Activated CD8-positive, alpha-beta memory T cell treated with anti-CD3 and anti-CD28 coated beads for 1 hour (primary cell): ENCODE results near the gene ABLIM3.
"Not testable (repeated sequence)": the region's sequence is repeated elsewhere in the genome, so short reads cannot be mapped to it uniquely, and the experiment has no call there.

Experiments
- DNase-seq, 2 donors: peaks; one replicate each; pipeline ENCODE4 v3.0.0-alpha.2; 2020; ENCODE audit warnings: low read depth in 1 of 2; ENCODE audit errors: extremely low read depth in 1 of 2

The ABLIM3 gene

DNA sequence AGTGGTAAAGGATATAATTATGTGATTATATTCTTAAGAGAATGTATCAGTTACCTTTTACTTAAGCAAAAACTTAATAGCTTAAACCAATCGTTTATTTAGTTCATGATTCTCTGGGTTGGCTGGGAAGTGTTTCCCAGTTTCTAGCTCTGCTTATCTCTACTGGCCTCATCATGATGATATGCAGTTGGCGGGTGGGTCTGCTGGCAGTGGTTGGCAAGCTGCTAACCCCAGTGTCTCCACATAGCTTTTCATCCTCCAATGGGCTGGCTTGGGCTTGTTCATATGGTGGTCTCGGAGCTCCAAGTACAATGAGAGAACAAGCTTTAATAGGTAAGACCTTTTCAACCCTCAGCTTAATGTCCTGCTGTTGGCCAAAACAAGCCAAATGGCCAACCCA, 43.8 kb downstream of the ABLIM3 start:
- DNase-seq: no peak

DNA sequence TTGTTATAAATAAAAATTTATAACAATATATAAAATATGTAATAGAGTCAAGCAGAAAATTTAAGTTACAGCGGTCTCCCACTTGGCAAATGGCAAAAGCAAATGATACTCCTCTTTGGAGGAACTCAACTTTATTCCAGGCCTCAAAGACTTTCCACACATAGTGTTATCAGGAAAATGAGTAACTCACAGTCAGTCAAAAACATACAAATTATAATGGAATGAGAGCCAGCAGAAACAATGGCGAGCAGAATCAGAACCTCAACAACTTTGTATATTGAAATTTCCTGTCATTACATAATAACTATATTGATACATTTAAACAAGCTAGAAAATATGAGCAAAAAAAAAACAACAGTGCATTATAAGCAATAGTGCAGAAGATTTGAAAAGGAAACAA, 45.2 kb downstream of the ABLIM3 start:
- DNase-seq: no peak

DNA sequence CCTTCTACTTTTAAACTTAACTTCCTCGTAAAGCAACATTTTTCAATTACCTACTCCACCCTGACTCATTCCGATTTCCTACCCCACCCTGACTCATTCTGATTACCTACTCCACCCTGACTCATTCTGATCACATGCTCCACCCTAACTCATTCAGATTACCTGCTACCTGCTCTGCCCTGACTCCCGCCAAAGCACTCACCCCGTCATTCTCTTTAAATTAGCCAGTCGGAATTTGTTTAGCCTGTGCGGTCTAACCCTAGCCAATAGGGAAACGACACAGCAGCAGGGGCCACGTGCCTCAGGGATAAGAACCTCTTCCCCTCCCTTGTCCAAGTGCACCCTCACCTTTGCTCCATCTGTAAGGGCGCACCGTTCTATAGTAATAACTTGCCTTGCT, 46.3 kb downstream of the ABLIM3 start:
- DNase-seq: not testable (repeated sequence)

DNA sequence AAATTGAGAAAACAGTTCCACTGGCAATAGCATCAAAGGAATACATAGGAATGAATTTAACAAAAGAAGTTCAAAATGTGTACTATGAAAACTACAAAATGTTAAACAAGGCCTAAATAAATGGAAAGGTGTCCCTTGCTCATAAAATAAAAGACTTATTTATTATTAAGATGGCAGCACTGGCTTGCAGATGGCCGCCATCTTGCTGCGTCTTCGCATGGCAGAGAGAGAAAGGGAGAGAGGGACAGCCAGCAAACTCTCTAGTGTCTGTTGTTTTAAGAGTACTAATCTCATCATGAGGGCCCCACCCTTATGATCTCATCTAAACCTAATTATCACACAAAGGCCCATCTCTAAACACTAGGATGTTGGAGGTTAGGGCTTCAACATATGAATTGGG, 47.1 kb downstream of the ABLIM3 start:
- DNase-seq: no peak

DNA sequence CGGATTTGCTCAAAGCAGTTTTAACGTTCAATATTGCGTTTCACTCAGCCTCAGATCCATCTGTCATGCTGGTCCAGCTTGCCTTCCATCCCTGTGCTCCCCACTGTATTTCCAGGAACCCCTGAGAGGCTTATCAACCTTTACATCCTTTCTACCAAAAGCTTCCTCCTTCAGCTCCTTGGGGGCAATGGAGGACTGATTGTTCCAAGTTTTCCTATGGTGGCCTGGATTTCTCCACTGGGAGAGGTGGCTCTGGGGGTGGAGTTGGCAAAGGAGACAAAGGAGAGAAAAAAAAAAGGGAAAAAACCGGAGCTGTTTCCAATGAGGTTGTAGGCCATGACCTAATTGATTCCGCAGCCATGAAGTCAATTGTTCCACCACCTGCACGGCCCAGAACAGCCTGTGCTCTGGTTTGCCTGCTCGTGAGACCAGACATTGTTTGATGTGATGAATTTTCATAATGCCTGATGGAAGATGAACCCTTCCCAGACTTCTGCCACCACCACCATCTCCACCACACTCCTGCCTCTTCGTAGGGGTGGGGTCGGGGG, 54.1 kb downstream of the ABLIM3 start:
- DNase-seq: no peak

DNA sequence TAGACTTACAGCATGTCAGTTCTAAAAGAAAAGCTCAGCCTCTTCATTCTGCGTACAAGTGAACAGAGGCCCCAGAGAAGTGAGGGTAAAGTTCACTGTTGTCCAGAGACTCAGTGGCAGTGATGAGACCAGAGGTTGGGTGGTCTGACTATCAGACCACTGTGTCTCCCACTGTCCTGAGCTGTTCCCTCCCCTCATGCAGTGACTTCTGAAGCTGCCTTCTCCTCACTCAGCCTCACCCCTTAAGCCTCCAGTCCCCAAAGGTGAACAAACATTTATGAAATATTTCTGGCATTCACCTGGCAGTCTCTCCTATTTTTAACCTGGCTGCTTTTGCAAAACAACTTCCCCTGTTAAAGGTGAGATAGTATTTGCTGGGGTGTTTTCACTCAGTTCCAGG, 54.7 kb downstream of the ABLIM3 start:
- no peak for DNase-seq

DNA sequence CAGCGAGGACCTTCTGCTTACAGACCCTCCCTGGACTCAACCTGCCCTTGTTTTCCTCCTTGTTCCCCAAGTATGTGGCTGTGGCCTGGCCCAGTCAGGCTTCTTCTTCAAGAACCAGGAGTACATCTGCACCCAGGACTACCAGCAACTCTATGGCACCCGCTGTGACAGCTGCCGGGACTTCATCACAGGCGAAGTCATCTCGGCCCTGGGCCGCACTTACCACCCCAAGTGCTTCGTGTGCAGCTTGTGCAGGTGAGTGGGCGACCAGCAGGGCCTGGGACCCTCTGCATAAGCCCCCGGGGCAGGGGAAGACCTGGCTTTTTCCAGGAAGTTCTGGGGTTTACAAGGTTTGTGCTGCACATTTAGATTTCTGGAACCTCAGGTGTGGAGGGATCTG, 56.9 kb downstream of the ABLIM3 start:
- no peak for DNase-seq

DNA sequence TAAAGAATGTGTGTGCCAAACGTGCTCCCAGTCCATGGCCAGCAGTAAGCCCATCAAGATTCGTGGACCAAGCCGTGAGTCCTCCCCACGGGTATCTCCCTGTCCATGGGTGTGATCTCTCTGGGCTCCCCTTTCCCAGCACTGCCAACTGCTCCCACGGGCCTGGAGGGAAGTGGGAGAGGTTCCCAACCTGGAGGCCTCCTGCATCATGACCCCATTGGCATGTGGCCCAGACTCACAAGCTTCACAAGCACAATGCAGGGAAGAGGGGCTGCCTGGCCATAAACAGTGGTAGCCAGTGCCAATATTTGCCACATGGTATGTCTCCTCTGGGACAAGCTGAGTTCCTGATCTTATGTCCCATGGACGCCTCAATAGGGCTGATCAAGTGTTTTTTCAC, 59.1 kb downstream of the ABLIM3 start:
- DNase-seq: no peak

DNA sequence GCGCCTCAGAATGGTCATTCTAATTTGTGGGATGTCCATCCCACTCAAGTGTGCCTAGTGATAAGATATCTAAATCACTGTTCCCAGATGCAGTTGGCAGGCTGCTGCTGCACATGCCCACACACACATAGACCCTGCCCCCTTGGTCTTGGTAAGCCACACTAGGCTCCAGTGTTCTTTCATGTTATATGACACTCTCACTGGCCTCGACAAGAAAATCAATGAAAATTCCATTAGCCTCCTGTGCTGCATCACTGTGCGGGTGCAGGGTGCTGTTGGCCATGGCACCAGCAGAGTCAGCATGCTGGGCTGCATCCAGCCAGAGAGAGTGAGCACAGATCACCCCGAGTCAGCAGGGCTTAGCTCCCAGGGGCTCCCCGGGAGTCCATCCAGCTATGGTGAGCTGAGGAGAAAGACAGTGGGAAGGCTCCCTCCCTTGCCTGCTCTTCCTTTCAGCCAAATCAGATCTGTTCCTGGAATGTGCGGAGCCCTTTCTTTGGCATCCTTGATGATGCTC, 59.9 kb downstream of the ABLIM3 start:
- DNase-seq: no peak

DNA sequence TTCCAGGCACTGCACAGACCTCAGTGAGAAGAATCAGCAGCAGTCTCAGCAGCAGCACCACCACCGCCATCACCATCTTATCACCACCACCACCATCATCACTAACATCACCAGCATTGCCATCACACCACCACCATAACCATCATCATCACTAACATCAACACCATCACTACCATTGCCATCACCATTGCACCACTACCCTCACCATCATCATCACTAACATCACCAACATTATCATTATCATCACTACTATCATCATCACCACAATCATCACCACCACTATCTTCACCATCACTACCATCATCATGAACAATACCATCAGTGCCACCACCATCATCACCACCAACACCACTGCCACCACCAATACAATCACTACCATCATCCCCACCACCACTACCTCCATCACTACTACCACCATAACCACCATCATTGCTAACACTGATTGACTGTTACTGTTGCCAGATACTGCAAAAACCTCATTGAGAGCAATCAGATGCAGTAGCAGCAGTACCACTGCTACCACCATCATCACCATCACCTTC, 61.7 kb downstream of the ABLIM3 start:
- no peak for DNase-seq

DNA sequence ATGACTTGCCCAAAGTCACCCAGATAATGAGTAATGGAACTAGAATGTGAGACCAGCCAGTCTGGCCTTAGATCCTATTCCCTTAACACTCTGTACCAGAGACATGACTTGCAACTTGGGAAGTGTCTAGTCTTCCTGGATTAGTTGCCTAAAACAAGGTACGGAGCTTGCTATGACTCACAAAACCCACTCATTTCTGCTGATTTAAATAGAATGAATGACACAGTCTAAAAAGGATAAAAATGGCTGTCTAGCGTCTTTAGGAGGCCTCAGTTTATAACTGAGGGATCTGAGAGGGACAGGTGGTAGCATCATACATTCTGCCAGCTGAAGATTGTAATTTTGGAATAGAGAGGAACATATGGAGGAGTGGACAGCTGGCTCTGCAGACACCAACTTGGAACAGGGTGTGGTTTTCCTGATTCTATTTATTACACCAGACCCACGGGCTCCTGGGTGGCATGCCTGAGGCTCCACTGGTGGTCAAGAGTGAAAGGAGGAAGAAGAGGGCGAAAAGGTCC, 62.7 kb downstream of the ABLIM3 start:
- no peak for DNase-seq

DNA sequence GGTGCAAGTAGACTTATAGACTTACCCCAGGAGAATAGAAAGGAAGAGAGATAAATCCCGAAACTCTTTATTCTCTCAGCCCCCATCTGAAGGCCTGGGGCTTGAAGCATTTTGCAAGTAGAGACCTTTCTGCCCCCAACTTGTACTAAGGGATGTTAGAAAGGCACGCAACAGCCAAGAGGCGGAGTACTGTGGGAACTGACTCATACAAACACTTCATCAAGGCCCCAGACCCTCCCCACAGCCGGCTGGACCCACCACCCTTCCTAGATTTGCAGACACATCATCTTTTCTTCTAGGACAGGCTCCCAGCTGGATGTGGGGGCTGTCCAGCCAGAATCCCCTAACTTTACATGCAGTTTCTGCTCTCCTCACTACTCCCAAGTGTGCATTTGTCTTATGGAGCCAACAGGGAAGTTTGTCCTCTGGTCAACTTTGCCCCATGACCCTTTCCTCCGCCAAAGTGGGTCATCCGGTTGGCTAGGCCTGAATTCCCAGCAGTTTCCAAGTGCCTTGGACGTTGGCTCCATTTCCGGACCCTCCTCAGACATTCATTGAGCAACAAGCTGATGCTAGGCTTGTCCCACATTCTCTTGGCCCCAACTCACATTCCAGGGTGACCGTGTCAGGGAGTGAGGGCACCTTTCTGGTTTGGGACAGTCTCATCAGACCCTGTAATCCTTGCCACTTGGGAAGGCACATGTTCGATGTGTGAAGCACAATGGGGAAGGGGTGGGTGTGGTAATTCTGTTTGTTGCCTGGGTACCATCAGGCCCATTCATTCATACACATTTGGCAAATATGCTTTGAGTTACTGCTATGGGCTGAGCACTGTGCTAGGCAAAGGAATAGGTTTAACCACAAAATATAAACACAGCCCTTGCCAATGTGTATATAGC, 64.6 kb downstream of the ABLIM3 start:
- no peak for DNase-seq

DNA sequence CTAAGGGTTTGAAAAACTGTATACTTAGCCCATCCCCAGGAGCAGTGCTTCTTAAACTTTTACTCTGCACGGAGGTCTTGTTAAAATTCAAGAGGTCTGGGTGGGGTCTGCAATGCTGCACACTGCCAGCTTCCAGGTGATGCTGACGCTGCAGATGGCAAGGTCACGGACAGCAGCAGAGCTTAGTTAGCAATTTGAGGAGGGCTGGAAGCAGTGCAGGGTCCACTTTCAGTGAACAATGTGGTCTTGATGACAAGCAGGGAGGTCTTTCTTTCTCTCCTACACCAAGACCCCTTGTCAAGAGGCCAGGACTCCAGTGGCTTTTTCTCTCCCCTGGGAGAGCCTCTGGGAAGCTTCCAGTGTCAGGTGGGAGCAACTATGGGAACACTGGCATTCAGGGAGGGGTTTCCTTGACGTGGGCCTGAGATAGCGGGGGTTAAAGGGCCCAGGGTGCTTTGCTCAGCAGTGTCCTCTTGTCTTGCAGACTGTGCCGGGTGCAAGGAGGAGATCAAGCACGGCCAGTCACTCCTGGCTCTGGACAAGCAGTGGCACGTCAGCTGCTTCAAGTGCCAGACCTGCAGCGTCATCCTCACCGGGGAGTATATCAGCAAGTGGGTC, 65.3 kb downstream of the ABLIM3 start:
- no peak for DNase-seq

DNA sequence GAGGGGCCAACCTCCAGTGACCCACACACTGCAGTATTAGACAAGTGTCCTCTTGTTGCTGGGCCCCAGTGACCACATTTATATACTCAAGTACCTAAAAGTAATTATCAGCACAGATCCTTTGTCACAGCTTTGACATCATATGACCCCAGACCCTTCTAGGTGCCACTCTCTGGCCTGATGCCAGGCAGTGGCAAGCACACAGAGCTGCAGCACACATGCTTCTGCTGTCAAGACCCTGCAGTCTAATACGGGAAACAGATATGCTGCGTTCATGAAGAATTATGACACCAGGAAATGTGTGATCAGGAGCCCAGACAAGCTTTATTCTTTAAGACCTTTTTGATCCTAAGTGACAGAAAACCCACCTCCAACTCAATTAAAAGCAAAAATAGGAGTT, 66.5 kb downstream of the ABLIM3 start:
- DNase-seq: no peak

DNA sequence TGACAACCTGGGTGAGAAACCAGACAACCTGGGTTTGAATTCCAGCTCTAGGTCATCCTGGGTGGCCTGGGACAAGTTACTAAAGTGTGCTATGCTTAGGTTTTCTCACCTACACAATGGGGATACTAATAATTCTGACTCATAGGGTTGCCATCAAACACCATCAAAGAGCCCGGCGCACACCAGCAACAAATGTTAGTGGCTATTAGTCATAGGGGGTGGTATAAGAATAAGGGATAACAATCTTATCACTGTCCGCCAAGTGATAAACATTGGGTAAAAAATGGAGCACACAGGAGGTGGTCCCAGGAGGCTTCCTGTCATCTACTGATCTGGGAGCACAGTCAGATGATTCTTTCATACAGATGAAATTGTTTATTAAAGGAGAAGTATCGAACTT, 68.9 kb downstream of the ABLIM3 start:
- DNase-seq: no peak

DNA sequence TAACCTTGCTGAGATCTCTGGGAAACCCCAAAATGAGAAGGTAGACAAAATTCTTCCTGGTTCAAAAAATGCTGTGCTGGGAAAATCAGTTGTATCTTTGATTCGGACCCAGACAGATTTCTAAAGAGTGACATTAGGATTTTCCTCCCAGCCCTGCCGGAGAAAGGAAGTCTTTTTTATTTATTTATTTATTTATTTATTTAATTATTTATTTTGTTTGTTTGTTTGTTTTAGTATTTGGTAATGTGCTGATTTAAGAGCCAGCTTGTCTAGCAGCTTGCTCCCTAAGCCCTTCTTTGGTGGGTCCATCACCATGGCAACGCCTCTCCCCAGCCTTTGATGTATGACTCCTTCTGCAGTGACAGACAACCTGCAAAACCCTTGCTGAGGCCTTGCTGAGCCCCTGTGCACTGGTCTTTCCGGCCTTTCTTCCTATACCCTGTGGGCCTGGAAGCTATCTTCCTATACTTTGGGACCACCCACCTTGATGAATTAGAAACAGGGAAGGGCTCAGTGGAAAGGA, 69.7 kb downstream of the ABLIM3 start:
- peak in 1 of 2 donors; percentile 18 for DNase-seq

DNA sequence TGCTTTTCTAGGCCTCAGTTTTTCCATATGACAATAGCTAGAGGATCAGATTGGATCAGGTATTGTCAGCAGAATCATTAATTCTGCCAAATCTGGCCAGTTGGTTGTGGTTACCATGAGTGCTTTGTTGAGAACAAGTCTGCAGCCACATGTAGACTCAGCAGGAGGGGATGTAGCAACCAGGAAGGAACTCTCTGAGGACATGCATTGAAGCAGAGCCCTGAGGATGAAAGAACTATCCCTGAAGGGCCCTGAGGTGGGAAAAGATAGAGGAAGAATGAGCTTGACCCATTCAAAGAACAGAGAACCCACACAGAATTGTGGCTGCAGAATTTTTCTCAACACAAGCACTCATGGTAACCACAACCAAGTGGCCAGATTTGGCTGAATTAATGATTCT, 70.3 kb downstream of the ABLIM3 start:
- DNase-seq: no peak

DNA sequence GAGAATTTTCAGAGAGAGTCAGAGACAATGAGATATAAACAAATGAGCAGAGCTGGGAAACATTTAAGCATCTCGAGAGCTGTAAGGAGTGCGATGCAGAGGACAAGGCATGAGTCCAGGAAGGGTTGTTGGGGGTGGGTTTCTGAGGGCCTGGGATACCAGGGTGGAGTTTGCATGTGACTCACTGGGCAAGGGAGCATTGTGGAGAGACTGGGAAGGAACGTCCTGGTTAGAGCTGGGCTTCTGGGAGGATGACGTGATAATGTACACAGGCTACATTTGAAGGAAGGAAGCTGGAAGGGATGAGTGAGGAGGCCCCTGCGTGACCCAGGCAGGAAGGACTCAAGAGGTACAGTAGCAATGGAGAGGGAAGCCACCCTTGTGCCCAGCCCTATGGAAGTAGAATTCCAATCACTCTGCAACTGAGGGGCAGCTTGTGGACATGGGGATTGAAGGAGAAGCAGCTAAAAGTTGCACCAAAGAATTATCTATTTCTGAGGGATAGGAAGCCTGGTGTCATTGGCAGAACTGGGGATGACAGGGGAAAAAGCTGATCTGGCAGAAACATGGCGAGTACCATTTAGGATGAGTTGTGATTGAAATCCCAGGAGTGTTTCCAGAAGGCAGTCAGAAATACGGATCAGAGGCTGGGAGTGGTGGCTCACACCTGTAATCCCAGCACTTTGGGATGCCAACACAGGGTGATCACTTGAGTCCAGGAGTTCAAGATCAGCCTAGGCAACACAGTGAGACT, 71.1 kb downstream of the ABLIM3 start:
- DNase-seq: no peak

DNA sequence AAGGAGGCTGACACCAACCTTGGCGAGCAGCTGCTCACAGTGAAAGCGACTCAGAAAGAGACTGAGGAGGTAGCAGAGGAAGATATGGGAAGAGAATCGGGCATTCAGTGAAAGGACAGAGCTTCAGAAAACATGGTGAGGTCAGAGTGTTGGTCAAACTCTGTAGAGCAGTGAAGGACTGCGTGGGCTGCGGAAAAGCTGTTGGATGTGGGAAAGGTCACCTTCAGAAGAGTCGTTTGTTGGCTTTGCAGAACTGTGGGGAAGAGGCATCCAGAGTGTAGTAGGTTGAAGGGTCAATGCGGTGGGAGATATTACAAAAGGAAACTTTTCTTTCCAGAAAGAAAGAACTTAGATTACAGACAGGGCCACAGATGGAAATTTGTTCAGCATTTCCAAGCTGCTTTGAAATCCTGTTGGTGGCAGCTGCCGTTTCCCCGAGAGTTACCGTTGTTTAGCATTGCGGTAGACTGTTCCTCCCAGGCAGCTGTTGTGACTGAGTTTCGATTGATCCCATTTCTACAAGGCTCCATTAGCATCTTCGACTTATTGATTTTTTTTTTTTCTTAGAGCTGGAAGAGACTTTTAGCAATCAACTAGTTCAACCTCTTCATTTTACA, 72.1 kb downstream of the ABLIM3 start:
- no peak for DNase-seq

DNA sequence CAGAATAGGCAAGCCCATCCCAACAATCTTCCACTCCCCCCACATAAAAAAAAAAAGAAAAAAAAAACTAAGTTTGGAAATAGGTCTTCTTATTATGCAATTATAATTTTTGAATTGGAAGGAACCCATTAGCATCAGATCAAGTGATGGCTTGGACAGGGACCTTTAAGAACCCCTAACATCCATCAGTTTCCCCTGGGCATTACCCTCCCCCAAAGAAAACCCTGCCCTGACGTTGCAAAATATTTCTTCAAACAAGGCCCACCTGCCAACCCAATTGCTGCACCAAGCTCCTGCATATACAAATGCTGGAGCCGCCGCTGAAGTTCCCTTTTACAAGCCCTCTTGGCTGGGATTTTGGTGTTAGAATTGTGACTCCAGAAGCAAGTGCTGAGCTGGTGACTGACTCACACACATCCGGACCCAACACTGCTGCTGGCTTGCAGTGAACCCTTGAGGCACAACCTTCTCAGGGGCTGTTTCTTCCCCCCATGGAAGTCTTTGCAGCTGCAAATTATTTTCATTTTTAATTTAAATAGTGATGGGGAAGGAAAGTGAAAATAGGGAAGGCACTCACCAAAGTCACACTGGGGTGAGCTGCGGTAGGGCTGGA, 74.3 kb downstream of the ABLIM3 start:
- no peak for DNase-seq
